GM18909 (cell line): ENCODE results near the gene CELF6.
A peak's percentile ranks its signal among the peaks of the same experiment; 100 is the strongest.

Experiments used
- ATAC-seq: cut with Tn5 transposase; IDR thresholded peaks from one replicate; pipeline ENCODE4 v1.9.1; 2021; ENCODE audit warnings: mild to moderate bottlenecking; ENCODE audit not compliant: unreplicated experiment, poor library complexity

The CELF6 gene

DNA sequence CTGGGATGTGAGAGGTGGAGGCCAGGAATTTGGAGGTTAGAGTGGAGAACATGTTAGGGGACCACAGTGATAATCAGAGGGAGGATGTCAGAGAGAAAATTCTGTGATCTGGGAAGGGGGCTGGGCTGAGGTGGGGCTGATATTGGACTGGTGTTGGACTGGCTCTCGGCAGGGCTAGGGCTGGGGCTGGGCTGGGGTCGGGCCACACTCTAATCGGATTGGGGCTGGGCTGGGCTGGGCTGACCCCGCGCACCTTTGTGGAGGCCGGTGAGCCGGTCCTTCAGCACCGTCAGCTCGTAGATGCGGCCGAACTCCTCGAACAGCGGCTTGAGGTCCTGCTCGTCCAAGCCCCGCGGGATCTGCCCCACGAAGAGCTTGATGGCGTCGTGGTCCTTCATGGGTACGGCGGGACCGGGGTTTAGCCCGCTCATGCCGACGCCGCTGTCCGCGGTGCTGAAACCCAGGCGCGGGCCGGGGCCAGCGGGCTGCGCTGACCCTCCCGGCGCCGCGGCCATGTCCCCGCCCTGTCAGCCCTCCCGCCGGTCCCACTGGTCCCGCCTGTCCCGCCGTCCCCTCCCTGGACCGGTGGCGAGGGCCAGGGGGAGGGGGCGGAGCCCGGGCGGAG, 485 bp downstream of the CELF6 start:
- ATAC-seq = peak; percentile 41

DNA sequence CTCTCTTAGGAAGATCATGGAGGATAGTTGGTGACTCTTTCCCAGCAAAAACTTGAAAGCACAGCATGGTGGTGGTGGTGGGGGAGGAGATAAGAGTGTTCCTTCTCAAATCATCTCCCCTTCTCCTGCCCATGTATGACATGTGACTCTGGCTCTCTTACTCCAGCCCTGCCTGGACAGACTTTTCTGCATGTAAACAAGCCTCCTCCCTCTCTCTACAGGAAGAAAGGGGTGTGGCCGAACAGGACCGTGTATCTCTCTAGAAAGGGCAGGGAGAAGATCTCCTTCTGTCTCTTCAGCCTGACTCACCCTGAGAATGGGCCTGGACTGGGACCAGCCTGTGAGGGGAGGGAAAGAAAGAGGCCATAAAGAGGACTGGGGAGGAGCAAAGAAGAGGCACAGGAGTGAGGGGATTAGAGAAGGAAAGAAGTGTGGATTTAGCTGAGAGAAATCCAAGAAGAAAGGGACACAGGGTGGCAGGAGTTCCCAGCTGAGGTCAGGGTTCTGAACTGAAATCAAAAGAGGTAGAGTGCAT, 1.5 kb downstream of the CELF6 start:
- no peak for ATAC-seq

GRCh38 chr15:72315706-72316370, 4.1 kb downstream of the CELF6 start:
- ATAC-seq = no peak

DNA sequence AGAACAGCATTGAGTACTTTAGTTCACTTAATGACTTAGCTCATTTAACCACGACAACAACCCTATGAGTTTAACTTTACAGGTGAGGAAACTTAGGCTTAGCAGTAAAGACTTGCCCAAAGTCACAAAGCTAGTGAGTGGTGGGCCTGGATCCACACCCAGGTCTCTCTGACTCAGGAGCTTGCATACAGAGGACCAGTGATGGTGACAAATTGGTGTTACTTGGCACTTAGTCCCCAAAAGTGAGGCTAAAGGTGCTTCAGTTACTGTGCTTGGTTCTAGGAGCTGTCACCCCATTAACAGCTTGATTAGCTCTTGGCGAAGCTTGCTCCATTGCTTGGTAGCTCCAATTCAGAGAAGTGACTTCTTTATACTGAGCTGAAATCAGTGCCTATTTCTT, 6.1 kb downstream of the CELF6 start:
- ATAC-seq = no peak

DNA sequence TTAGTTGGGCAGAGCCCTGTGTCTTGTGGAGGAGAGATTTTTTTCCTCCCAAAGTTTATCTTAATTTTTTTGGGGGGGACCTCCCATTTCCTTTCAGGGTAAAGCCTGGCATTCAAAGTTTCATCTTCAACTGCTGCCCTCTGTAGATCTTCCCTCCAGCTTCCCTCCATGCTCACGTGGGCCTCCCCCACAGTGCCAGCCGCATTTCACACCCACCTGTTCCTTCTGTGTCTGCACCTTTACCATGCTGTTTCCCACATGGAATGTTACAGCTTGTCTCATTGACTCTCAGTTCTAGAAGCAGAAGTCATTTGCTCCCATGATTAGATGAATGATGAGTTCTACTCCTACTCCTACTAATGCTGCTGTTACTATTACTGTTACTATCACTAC, 6.5 kb downstream of the CELF6 start:
- no peak for ATAC-seq

- ATAC-seq = no peak
Observed at GRCh38 chr15:72312605-72313447, 7.1 kb downstream of the CELF6 start.

GRCh38 chr15:72307026-72307425, 12.9 kb downstream of the CELF6 start:
- ATAC-seq = no peak

DNA sequence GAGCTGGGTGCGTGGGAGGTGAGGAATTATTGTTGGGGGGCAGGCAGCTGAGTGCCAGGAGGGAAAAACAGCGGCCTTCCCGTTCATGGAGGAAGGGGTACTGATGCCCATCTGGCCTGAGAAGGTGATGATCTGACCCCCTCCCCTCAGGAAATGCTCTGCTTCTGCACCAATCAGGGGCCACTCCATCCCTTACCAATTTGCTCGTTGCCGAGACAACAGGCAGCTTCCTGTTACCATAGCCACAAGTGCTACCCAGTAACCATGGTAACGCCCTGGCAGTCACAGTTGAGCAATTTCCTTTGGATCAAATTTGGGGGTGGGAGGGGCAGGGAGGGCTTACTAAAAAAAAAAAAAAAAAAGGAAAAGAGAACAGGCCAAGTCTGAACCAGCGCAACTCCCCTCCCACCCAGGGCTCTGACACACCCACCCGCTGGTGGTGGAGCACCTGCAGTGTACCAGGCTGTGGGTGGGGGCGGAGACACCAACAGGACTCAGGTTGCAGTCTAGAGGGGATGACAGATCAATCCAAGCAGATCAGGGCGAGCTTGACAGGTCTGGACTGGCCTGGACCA, 13.7 kb downstream of the CELF6 start:
- ATAC-seq = no peak

GRCh38 chr15:72304596-72304995, 15.4 kb downstream of the CELF6 start:
- ATAC-seq = no peak

DNA sequence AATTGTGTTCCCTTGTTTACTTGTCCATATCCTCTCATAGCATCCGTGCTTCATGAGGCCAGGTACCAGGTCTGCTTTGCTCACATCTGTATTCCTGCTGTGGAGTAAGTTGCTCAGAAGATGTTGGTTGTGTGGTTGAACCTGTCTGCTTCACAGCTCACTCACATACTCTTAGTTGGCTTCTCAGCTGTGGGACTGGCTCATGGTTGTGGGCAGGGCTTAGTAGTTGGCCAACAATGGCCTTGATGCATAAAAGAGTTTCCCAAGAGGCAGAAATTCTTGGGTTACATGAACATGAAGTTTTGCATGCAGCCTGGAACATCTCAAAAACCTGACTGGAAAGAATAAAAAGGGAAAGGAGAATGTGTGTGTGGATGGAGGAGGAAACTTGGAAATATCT, 17.0 kb downstream of the CELF6 start:
- ATAC-seq = no peak

- ATAC-seq = no peak
Observed at GRCh38 chr15:72289597-72290325, 30.2 kb downstream of the CELF6 start.

GRCh38 chr15:72288796-72289596, 31.0 kb downstream of the CELF6 start:
- ATAC-seq = no peak

GRCh38 chr15:72285927-72286516, 33.9 kb downstream of the CELF6 start:
- no peak for ATAC-seq

- ATAC-seq = no peak
Observed at GRCh38 chr15:72285402-72285801, 34.6 kb downstream of the CELF6 start.

- no peak for ATAC-seq
Observed at GRCh38 chr15:72284781-72285180, 35.2 kb downstream of the CELF6 start.

DNA sequence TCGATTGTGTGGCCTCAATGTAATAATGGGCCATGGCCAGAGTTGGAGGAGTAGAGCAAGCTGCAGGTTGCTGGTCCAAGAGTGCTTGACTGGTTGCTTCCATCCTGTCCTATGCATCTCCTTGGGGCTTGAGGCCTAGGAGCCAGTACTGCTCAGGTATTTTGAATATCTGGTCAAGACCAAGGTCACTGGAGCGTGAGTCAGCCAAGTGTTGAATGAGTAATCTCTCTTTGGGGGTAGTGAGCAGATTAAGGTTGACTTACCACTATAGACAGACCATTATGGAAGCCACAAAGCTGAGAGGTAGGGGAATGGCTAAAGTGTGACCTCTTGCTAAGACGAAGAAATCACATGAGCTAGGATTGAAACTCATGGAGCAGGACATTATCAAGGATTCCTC, 38.2 kb downstream of the CELF6 start:
- no peak for ATAC-seq

GRCh38 chr15:72280751-72281150, 39.2 kb downstream of the CELF6 start:
- ATAC-seq = no peak

- no peak for ATAC-seq
Observed at GRCh38 chr15:72278737-72279136, 41.2 kb downstream of the CELF6 start.

GRCh38 chr15:72276326-72276700, 43.6 kb downstream of the CELF6 start:
- no peak for ATAC-seq
